Mammary epithelial cell (primary cell): Measurements from ENCODE around the gene RORB.

Source experiments
- CTCF ChIP-seq, 2 donors: IDR thresholded peaks in 1 of 2; conservative IDR thresholded peaks in 1 of 2; 2 replicates each; pipeline ENCODE4 v1.5.1; 2011 to 2012; ENCODE audit warnings: inconsistent platforms in 2 of 2, low read length in 2 of 2, mild to moderate bottlenecking in 2 of 2, control low read depth in 1 of 2, low read depth in 1 of 2; ENCODE audit not compliant: insufficient read depth in 1 of 2; ENCODE audit errors: extremely low read depth in 1 of 2
- EZH2 ChIP-seq: IDR thresholded peaks from 2 replicates; pipeline ENCODE4 v1.6.1; 2012; ENCODE audit warnings: low read length, inconsistent platforms, borderline replicate concordance

GRCh38 chr9:74609671-74610405, 112.7 kb downstream of the RORB start:
- no peak for TF ChIP-seq CTCF (conservative IDR thresholded peaks at IDR 0.05 in 1 of 2, IDR thresholded peaks at IDR 0.05 in 1 of 2; ENCODE audit: extremely low read depth in 1 of 2, insufficient read depth in 1 of 2, low read depth in 1 of 2, low read length in 2 of 2)
- TF ChIP-seq EZH2: no peak
